AML-193 (cell line): Measurements from ENCODE around the gene PRSS12.

Experiments
- DNase-seq, 2 experiments: peaks; one replicate each; lab custom pipeline; 2025; lab: John Stamatoyannopoulos, UW

PRSS12 gene

GRCh38 chr4:118357601-118358000 lies 4.8 kb upstream of the PRSS12 start:
- DNase-seq, result no peak

GRCh38 chr4:118356731-118357130 lies 3.9 kb upstream of the PRSS12 start:
- DNase-seq, result no peak

GRCh38 chr4:118356111-118356510 lies 3.3 kb upstream of the PRSS12 start:
- no peak for DNase-seq

GRCh38 chr4:118354913-118355312 lies 2.1 kb upstream of the PRSS12 start:
- no peak for DNase-seq

GRCh38 chr4:118353534-118354030 lies 779 bp upstream of the PRSS12 start:
- no peak for DNase-seq

GRCh38 chr4:118351851-118352827 lies 664 bp downstream of the PRSS12 start:
- DNase-seq, result no peak

DNA sequence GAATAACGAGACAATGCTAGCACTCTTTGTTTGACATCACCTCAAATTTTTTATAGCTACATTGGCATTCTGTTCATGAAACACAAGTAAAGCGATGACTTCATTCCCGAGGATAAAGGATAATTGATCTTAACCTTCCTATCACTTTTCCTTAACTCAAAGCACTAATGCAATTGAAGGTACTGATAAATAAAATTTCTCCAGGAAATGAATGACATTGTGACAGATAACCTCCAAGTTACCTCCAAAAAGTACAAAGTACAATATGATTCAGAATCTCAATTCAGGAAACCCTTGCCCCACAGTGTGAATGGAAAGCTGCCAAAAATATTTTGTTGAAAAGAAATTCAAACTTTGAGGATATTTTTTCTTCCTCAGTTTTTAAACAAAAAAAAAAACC lies 1.8 kb downstream of the PRSS12 start:
- DNase-seq, result no peak

- DNase-seq, result peak in 1 of 2 experiments; percentile 8
Measured at GRCh38 chr4:118348886-118349285, 3.9 kb downstream of the PRSS12 start.

DNA sequence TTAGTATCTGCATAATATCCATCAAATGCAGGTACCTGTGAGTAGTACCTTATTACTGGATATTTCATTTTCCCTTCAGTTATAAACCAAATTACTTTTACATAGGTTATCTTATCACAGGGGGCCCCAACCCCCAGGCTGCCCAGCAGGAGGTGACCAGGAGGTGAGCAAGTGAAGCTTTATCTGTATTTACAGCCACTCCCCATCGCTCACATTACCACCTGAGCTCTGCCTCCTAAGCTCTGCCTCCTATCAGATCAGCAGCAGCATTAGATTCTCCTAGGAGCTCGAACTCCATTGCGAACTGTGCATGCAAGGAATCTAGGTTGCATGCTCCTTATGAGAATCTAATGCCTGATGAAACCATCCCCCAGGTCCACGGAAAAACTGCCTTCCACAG lies 6.3 kb downstream of the PRSS12 start:
- DNase-seq, result no peak

DNA sequence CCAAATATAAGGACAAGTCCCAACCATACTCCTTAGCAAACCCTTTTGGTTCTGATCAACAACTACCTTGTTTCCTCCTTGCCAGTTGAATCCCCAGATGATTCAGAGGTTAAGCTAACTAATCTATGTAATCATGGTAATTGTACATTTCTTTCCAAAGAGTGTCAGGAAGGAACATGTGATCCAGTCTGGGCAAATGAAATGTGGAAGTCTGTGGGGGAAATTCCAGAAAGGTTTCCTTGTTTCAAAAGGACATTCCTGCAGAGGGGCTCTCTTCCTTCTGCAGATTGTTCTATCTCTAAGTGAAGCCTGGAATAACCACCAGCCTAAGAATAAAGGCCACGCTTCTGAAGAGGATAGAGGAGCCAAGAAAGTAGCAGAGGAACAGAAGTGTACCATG lies 7.0 kb downstream of the PRSS12 start:
- no peak for DNase-seq

- no peak for DNase-seq
Measured at GRCh38 chr4:118344801-118345200, 8.0 kb downstream of the PRSS12 start.

DNA sequence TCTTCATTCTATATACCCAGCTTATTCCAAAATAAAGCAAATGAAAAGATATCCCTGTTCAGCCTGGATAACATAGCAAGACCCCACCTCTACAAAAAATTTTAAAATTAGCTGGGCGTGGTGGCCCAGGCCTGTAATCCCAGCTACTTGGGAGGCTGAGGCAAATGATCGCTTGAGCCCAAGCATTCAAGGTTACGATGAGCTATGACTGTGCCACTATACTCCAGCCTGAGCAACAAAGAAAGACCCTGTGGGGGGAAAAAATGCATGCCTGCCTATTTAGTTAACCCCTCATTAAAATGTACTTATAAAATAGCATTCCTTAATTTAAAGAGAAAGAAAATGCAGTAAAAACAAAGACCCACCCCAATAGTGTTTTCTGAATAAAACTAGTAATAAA lies 9.3 kb downstream of the PRSS12 start:
- DNase-seq, result no peak

DNA sequence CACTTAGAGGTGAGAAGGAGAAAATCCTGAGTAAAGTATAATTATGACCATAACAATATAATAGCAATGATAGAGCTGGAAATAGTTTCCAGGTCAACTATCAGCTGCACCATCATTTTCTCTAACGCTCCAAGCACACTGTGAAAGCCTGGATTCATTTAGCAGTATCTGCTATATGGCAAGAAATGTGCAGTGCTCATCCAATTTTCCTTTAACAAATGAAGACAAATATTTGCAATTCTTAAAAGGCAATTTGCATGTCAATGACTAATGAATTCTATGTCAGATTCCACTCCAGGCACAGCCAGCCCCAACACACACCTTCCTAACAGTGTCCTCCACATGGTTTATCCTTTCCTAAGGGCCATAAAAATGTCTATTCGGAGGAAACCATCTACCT lies 12.7 kb downstream of the PRSS12 start:
- no peak for DNase-seq

DNA sequence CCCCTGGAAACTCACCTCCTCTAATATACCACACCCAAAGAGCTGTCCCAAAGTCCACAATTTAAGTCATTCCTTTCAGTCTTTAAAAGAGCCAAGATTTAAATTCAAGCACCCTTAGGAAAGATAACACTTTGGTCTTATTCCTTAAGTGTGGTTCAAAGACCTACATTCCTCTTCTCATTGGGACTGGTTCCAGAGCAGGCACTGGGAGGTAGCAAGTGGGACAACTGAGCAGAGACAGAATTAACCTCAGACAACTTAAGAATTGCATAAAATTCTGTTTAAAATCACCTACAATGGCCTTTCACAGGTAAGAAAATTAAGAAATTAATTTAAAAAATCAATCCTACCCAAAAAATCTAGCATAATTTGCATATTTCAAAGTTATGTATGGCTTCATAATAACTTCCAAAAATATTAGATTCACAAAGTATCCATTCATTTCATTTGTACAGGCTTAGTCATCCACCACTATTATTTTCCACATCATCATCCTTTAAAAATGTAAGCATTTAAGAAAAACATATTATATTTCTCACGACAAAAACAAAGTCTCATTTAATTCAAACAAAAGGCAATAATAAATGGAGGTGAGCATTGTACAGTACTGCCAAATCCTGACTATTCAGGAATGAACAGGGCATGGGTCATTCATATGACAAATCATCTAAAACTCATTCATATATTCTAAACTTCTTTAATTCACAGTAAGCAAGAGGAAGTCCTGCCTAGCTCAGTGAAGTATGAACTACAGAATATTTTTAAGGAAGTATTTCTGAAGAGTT lies 13.6 kb downstream of the PRSS12 start:
- DNase-seq, result peak in 1 of 2 experiments; percentile 20

- DNase-seq, result no peak
Measured at GRCh38 chr4:118338518-118338917, 14.3 kb downstream of the PRSS12 start.

- no peak for DNase-seq
Measured at GRCh38 chr4:118337954-118338353, 14.8 kb downstream of the PRSS12 start.

DNA sequence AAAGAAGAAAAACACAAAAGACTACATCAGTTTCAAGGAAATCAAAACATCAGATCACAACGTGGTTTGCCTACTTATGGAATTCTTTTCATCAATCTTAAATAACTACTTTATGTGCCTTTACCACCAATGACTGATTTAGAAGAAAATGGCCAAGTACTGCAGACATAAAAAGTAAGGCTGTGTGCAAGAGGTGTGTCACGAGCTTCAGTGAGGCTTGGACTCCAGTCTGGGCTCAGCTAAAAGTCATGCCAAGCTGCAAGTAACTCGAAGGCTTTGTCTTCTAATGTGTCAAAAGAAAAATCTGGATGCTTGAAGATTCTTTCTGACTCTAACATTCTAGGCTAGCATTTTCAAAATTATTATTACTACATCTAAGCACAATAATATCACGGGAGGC lies 17.0 kb downstream of the PRSS12 start:
- no peak for DNase-seq

DNA sequence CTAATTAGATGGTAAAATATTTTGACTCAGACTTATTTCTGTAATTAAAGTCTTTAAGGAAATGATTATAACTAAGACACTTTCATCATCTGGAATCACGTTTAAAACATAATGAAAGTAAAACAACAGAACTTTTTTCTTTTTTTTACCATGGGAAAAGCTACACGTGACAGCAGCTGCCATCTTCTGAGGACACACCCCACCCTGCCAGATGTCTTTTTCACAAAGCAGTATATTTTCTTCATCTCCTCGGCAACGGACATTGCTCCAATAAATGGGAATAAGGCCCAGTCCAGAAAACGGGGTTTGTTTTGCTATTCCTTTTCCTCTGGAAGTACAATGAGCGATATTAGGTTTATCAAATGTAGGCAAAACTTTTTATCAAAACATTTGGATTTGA lies 17.5 kb downstream of the PRSS12 start:
- DNase-seq, result no peak

GRCh38 chr4:118331352-118331751 lies 21.5 kb downstream of the PRSS12 start:
- no peak for DNase-seq

DNA sequence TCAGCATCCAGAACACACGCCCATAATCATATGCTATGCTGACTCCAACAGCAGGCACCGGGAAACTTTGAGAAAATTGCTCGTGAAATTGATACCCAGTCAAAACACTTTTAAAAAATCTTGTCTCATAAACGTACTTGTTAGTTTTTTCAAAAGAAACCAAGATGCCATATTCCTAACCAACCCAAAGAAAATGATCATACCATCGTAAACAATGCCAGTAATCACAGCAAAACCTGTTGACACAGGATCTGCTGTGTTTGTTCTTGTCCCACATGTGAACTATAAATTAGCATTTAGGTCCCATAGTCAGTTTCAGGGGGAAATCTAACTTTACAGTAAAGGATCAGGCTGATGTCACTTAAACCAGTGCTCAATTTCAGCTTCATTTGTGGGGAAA lies 23.0 kb downstream of the PRSS12 start:
- no peak for DNase-seq

- DNase-seq, result no peak
Measured at GRCh38 chr4:118327554-118328241, 25.1 kb downstream of the PRSS12 start.

DNA sequence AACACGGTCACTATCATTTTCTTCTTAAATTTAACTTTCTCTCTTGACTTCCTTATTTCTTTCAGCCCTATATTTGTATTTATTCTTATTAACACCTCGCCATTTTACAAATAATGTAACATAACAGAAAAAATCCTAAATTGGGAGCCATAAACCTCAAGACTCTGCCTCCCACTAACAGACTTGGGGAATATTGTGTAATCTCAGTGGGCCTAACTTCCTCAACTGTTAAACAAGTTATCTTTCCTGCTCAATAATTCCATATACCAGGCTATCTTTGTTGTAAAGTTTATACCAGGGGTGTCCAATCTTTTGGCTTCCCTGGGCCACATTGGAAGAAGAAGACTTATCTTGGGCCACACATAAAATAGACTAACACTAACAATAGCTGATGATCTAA lies 26.2 kb downstream of the PRSS12 start:
- DNase-seq, result peak; percentile 31 to 36
